GM21381 (cell line): ENCODE results near the gene HOXB5.

Source experiments
- ATAC-seq: cut with Tn5 transposase; IDR thresholded peaks from one replicate; pipeline ENCODE4 v1.9.1; 2021; ENCODE audit warnings: mild to moderate bottlenecking, moderate library complexity; ENCODE audit not compliant: unreplicated experiment

The HOXB5 gene

GRCh38 chr17:48605409-48605919 is 11.9 kb upstream of the HOXB5 start:
- no peak for ATAC-seq

DNA sequence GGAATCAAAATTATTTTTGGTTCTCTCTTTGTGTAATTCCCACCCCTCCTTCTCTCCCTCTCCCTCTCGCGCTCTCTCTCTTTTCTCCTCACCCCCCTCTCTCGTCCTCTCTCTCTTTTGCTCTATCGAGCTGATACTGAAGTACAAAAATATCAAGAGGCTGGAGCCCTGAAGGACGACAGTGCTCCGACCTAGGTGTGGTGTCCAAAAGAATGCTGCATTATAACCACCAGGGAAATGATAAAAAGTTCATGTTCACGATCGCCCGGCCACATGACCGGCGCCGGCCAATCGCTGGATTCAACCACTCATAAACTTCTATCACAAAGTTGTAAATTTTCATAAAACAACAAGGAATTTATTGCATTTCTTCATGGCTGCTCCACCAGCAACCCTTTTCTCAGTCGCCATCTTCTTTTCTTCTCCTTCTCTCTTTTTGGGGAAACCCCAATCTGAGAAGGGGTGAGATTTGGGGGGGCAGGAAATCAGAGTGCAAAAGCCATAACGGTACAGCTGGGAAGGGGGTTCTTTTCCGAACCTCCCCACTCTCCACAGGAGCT is 11.3 kb upstream of the HOXB5 start, which contains the start of gene HOXB6:
TSS of gene HOXB6 (minus strand) at position 217 of the 560 bp plus-strand sequence. CDS start 6,836 bp downstream, outside the sequence.
- ATAC-seq: no peak

- no peak for ATAC-seq
Observed at GRCh38 chr17:48603959-48604769, 10.6 kb upstream of the HOXB5 start.

DNA sequence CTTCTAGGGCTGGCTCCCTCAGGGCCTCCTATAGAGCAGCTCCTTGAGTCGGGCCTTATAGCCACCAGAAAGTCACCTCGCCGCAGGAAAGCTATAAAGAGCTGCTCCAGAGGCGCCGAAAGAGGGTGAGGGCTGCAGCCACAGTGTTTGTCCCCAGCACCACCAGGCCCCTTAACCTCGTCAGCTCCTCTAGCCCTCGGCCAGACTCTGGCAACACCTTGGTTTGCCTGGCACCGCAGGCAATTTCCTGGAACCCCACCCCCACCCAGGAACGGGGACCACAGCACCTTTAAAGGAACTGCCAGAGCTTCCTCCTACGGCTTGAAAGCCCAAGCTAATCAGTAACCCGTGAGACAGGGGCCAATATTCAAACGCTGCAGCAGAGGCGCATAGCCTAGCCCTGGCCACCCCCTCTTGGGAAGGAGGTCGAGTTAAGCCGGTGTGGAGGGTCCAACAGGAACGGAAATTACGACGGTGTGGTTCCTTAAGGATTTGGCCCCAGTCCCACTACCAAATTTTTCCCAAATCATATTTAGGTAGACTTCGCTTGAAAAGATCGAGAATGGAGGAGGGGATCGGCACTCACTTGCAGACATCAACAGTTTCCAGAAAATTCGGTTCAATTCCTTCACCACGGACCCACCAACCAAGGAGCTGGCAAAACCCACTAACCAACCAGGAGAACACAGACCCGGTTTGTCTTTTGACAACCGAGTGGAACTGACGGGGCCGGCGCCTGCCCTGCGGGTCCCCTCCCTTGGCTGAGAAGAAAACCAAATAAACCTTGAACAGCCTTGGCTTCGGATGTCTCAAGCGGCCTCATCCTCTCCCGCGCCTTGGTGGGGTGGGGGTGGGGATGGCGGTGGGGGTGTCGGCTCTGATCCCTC is 8.2 kb upstream of the HOXB5 start:
- no peak for ATAC-seq

GRCh38 chr17:48601207-48601538 is 7.6 kb upstream of the HOXB5 start:
- no peak for ATAC-seq

DNA sequence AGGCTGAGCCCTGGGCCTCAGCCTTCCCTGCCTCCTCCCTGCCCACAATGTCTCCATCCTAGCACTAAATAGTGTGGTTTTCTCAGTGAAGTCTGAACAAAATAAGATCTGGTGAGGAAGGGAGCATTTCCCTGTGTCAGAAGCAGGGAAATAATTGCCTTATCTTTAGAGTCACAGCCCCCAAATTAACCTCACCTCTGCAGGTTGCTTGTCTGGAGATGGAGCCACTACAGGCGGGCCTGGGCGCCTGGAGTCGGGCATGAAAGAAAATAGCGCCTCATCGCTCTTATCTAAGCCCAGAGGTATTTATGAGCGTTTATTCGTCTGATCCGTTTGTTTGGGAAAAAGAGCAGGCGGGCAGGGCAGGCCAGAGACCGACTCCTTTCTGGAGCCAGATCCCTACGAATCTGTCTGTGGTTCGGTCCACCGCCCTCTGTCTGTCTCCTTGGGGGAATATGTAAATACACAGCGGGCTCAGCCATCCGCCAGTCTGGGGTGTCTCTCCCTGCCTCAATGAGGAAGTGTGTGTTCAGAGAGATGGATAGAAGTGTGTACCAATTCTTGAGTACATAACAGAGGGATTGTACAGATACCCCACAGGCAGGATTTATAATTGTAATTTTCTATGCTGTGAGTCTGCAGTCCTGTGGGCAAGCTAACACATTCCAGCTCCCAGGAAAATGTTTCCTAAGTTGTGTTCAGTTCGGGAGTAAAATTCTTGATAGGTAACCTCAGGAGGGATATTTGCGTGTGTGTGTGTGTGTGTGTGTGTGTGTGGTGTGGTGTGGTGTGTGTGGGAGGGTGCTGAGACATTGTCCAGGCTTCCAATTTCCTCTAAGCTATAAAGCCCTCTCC is 6.9 kb upstream of the HOXB5 start:
- no peak for ATAC-seq

DNA sequence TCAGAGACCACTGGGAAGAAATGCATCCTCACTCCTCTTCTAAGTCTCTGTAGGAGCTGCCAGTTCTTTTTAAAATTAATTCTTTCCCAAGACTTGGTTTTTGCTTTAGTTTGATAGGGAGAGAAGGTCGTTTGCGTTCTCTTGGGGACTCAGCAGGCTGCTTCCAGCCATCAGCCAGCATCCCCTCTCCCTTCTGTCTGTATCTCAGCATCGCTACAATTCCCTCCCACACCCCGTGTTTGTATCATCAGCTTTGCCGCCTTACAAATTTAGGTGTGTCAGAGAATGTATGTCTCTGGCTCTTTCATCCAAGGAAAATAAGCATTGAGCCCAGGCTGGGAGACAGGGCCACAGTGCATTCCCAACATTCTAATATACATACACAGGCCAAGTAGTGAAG is 5.8 kb upstream of the HOXB5 start:
- ATAC-seq: no peak

DNA sequence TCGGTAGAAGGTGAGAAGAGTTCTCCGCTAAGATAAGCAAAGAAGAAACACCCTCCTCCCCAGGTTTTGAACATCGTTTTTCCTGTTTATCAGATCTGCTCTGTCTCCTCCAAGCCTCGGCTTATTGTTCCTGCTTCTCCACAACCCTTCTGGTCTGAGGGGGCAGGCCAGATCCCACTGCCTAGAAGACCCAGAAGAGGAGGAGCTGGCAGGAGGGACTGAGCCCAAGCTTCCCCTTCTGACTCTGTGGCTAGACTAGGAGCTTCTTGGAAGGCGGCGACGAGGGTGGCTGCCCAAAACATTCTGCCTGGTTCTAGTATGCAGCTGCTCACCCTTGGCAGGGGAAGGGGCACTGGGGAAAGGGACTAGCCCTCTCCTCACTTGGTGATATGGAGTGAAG is 5.2 kb upstream of the HOXB5 start:
- no peak for ATAC-seq

DNA sequence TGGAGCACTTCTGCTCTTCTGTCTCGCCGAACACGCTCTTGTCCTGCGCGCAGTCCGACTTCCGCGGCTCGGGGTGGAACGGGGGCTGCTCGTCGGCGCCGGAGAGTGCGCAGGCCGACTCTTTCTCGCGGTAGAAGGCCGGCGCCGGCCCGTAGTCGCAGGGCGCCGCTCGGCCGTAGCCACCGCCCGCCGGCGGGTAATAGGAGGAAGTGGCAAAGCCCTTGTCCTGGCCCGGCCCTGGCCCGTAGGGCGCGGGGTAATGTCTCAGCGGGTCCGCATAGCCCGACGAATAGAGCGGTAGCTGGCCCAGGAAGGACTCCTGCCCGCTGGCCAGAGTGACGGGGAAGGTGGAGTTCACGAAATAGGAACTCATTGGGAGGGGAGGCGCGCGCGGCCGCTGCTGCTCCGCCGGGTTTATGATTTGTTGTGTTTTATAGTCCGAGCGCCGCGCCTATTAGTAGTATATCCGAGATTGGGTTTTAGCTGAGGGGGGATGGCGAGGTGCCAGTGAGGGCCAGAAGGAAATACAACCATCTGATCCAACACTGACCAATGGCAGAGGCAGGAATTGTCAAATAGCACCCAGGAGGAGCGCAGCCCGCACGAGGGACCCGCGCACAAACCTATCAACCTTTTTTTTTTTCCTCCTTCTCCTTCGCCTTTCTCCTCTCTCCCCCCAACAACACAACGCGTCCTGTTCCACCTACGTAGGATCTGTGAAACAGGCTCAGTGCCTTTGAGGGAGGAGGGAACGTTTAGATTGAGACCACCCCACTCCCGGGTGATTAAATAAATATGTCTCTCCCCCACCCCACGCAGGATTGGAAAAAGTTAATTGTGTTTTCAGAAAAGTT is 4.4 kb upstream of the HOXB5 start:
- ATAC-seq: no peak

GRCh38 chr17:48597528-48597777 is 3.9 kb upstream of the HOXB5 start:
- ATAC-seq: no peak

DNA sequence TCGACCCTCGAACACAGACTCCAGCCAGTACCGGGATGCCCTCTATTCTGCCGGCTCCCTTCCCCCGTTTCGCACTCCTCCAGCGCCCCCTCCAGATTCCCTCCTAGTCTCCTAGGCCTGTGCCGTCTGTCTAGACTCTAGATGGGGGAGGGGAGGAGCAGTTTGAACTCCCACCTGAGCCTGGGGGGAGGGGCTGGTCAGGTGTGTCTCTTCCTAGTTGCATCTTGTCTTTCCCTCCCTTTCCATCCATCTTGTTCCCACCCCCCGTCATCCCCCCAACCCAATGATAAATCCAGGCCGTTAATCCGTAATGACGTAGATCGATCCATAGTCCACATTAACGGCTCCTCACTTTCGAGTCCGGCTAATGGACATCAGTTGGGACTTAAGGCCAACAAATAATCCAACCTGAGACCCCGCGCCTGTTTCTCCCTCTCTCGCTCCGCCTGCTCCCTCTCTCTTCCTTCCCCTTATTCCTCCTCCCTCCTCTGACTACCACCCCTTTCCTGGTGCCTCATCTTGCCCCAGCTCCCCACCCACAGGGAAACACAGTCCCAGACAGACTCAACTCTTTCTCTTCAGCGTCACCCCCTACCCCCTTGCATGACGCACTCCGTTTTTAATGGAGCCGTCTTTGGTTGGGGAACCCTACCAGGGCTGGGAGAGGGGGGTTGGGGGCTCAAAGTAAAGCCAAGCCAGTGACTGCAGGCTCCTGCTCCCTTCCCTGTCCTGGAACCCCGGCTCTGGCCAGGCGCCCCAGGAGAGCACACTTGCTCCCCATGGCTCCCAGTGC is 3.4 kb upstream of the HOXB5 start:
- no peak for ATAC-seq

DNA sequence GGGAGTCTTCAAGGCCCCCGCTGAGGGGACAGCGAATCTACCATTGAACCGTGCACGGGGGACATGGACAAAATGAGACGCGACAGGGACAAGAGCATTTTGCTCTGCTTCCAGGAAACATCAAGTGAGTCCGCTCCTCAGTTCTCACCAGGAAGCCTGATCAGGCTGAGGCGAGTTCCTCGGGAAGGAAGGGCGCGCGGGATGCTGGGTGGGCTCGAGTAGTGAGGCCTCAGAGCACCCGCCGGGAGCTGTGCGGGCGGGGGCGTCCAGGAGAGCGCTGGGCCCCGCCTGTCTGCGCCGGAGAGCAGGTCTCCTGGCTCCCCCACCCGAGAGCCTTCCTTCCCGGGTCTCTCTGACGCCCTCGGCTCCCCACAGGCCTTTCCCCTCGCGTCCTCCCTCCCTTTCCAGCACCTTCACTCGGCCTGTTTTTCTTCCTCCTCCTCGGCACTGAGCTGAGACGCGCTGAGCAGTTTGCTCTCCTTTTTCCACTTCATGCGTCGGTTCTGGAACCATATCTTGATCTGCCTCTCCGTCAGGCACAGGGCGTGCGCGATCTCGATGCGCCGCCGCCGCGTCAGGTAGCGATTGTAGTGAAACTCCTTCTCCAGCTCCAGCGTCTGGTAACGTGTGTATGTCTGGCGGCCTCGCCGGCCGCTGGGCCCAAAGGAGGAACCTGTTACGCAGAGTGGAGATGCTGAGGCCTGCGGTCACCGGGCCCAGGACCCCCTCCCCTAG is 2.6 kb upstream of the HOXB5 start:
- ATAC-seq: no peak

DNA sequence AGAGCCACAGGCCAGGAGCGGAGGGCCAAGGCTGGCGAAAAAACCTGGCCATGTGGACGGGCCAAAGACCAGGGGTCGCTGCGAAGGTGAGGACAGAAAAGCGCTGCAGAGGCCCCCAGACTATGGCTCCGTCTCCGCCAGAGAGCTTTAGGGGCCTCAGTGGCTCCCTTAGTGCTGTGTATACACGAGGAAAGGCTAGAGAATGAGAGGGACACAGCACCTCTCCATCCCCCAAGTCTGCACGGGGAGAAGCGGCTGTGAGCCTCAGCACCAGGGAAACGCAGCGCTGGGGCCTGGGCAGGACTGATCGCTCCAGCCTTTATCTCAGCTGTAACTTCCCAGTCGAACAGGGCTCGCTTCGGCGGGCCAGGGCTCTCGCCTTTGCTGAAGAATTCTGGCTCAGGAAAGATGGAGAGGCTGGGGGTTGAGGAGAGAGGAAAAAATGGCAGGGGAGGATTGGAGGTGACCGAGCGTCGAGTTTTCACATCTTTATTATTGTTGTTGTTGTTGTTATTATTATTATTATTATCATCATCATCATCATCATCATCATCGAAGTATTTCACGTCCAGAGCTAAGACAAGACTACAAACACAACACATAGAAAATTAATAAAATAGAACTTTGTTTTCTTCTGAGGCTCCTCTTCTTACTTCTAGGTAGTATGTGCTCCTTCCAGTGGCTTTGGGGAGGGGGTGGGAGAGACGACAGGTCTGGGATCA is 1.9 kb upstream of the HOXB5 start:
- no peak for ATAC-seq

GRCh38 chr17:48594538-48595277 is 1.1 kb upstream of the HOXB5 start:
- ATAC-seq: no peak

DNA sequence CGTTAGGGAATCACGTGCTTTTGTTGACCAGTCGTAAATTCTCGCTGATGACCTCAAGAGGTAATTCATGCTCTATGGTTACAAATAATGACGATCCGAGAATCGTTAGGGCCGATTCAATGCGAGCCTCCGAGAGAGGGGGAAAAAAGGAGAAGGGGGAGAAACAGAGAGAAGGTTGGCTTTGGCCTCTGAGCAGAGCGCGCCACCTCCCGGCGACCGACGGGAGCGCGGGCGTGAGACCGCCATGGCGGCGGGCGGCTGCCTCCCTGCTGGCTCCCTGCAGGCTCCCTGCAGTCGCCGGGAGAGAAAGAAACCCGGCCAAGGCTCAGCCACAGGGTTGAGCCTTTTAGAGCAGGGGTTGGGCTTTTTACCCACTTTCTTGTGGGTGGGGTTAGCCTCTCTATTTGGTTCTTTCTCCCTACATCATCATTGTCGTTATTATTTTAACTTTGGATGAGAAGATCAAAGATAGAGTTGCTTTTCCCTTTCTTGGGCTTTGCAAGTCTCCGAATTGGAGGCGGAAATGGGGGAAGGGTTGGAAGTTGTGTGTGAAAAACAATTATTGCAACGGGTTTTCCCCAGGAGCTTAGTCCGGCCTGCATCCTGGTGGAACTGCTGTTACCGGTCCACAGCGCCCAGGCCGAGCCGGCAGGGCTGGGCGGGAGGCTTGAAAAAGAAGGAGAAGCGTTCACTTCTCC is 410 bp upstream of the HOXB5 start:
- ATAC-seq: no peak

DNA sequence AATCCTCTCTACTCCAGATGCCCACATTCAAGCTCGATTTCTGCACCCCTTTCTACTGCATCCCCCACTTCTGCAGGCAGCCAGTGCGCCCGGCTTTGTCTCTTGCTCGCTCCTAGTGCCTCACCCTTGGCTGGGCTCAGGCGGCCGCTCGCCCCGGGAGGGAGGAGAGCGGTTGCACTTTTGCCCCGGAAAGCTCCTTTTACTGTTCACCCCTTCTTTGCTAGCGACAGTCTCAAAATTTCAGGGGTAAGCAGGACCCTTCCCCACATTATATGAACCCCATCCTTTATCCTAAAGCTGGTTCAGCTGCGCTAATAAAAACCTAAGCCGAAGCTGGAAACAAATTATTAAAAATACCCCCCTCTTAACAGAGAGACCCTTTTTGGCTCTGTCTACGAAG is 1.0 kb downstream of the HOXB5 start:
- no peak for ATAC-seq
